Measurements from ENCODE around the gene TRNP1. TPM values are rescaled to one million over a fixed set of nuclear protein-coding genes. Genes with fewer than 3 reads are reported as not detected.

Gene TRNP1
- total RNA-seq, 1 donor from 2014 or later, result 2.0 TPM

- no peaks in the 10 kb centered on the region for H3K9me3 ChIP-seq (ENCODE audit: low read depth)
- no peaks in the 10 kb centered on the region for H3K36me3 ChIP-seq
- Mint-ChIP-seq H3K4me1 (peaks cover 27% of the 10 kb centered on the region), H3K27ac (no peak overlapping the region), H3K9me3 (peaks cover 2% of the 10 kb centered on the region), H3K36me3 (no peaks in the 10 kb centered on the region), H3K4me3 (no peak overlapping the region), H3K27me3 (ENCODE audit: insufficient read depth, low read depth) (peaks cover 10% of the 10 kb centered on the region)
- no peaks in the 10 kb centered on the region for H3K79me2 ChIP-seq (ENCODE audit: low read depth)
- H3K27ac ChIP-seq, result no peak overlapping the region
- H3K4me1 ChIP-seq, result peaks cover 3% of the 10 kb centered on the region
- TF ChIP-seq CTCF (IDR thresholded peaks at IDR 0.05) (peak; percentile 96), EZH2 (IDR thresholded peaks at IDR 0.05) (no peak)
- H3K4me2 ChIP-seq, result no peak overlapping the region
- H3F3A ChIP-seq (ENCODE audit: low read depth), result peaks cover 12% of the 10 kb centered on the region
- DNase-seq (ENCODE audit: low spot score), result peak; percentile 87
- H4K20me1 ChIP-seq (ENCODE audit: low read depth), result no peaks in the 10 kb centered on the region
- no peak overlapping the region for H3K4me3 ChIP-seq
- peak overlapping the region; percentile 99 for H2AFZ ChIP-seq (replicated peaks)
- H3K27me3 ChIP-seq, result no peaks in the 10 kb centered on the region
- H3K9ac ChIP-seq, result no peak overlapping the region
Measured at GRCh38 chr1:27045973-27046558, 52.6 kb downstream of the TRNP1 start.

- Mint-ChIP-seq H3K27ac (peak overlapping the region; percentile 57), H3K9me3 (peaks cover 2% of the 10 kb centered on the region), H3K36me3 (no peaks in the 10 kb centered on the region), H3K27me3 (ENCODE audit: insufficient read depth, low read depth) (peaks cover 5% of the 10 kb centered on the region), H3K4me1 (peaks cover 21% of the 10 kb centered on the region), H3K4me3 (peak overlapping the region; percentile 44)
- no peak overlapping the region for H3K4me3 ChIP-seq
- H2AFZ ChIP-seq (replicated peaks), result no peak overlapping the region
- H3K27ac ChIP-seq, result no peak overlapping the region
- TF ChIP-seq EZH2phosphoT487 (IDR thresholded peaks at IDR 0.05) (no peak), CTCF (IDR thresholded peaks at IDR 0.05) (no peak), EZH2 (IDR thresholded peaks at IDR 0.05) (no peak)
- H3K36me3 ChIP-seq, result no peaks in the 10 kb centered on the region
- no peak overlapping the region for H3K4me2 ChIP-seq
- H3K27me3 ChIP-seq, result no peaks in the 10 kb centered on the region
- DNase-seq (ENCODE audit: low spot score), result no peak
- H4K20me1 ChIP-seq (ENCODE audit: low read depth), result no peaks in the 10 kb centered on the region
- peaks cover 9% of the 10 kb centered on the region for H3F3A ChIP-seq (ENCODE audit: low read depth)
- no peaks in the 10 kb centered on the region for H3K9me3 ChIP-seq (ENCODE audit: low read depth)
- H3K9ac ChIP-seq, result no peak overlapping the region
- no peaks in the 10 kb centered on the region for H3K79me2 ChIP-seq (ENCODE audit: low read depth)
- H3K4me1 ChIP-seq, result peaks cover 3% of the 10 kb centered on the region
Measured at GRCh38 chr1:27047914-27048313, 54.4 kb downstream of the TRNP1 start.

- Histone ChIP-seq H3K9me3 (ENCODE audit: low read depth) (no peaks in the 10 kb centered on the region), H3K27me3 (no peaks in the 10 kb centered on the region), H3K9ac (no peak overlapping the region), H3K79me2 (ENCODE audit: low read depth) (no peaks in the 10 kb centered on the region), H3K27ac (no peak overlapping the region), H2AFZ (replicated peaks) (no peak overlapping the region), H4K20me1 (ENCODE audit: low read depth) (no peaks in the 10 kb centered on the region), H3K36me3 (no peaks in the 10 kb centered on the region), H3K4me3 (no peak overlapping the region), H3F3A (ENCODE audit: low read depth) (peaks cover 9% of the 10 kb centered on the region), H3K4me1 (peaks cover 3% of the 10 kb centered on the region), H3K4me2 (no peak overlapping the region)
- DNase-seq (ENCODE audit: low spot score), result no peak
- H3K27ac Mint-ChIP-seq, result peak overlapping the region; percentile 9
- no peak for TF ChIP-seq CTCF (IDR thresholded peaks at IDR 0.05)
- no peak for TF ChIP-seq EZH2 (IDR thresholded peaks at IDR 0.05)
- H3K9me3 Mint-ChIP-seq, result peaks cover 2% of the 10 kb centered on the region
- H3K4me1 Mint-ChIP-seq, result peaks cover 19% of the 10 kb centered on the region
- H3K4me3 Mint-ChIP-seq, result no peak overlapping the region
- no peaks in the 10 kb centered on the region for H3K36me3 Mint-ChIP-seq
- H3K27me3 Mint-ChIP-seq (ENCODE audit: insufficient read depth, low read depth), result peaks cover 3% of the 10 kb centered on the region
Measured at GRCh38 chr1:27049100-27049499, 55.6 kb downstream of the TRNP1 start.

Measured in neural progenitor cell (in vitro differentiated cells).